Stimulated activated CD4-positive, alpha-beta T cell treated with anti-CD3 and anti-CD28 coated beads, Interleukin-2, amount 100 ng/mL, for 48 hours (primary cell): ENCODE results near the gene GPR62.
"Not testable (repeated sequence)": the region's sequence is repeated elsewhere in the genome, so short reads cannot be mapped to it uniquely, and the experiment has no call there.

Experiments used
- DNase-seq, 2 donors: peaks; one replicate each; pipeline ENCODE4 v3.0.0-alpha.2; 2020

The GPR62 gene, protein sequence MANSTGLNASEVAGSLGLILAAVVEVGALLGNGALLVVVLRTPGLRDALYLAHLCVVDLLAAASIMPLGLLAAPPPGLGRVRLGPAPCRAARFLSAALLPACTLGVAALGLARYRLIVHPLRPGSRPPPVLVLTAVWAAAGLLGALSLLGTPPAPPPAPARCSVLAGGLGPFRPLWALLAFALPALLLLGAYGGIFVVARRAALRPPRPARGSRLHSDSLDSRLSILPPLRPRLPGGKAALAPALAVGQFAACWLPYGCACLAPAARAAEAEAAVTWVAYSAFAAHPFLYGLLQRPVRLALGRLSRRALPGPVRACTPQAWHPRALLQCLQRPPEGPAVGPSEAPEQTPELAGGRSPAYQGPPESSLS

DNA sequence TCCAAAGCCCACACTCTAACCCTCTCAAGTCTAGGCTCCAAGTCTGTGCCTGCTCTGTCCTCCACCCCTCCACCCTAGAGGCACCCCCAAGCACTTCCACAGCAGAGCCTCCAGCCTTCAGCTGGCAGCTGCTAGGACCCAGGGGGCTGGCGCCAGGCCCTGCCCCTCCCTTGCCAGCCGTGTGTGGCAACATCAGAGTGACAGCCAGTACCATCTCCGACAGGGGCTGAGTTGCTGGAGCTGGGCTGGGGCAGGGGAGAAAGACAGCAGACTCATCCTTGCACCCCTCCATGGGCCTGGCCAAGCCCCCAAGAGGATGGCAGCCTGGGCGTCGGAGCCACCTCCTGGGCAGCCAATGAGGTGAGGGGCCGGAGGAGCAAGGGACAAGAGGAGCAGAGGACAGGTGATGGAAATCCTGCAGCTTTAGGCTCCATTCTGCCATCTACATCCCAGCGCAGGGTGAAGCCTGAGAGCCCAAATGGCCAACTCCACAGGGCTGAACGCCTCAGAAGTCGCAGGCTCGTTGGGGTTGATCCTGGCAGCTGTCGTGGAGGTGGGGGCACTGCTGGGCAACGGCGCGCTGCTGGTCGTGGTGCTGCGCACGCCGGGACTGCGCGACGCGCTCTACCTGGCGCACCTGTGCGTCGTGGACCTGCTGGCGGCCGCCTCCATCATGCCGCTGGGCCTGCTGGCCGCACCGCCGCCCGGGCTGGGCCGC lies at the start of gene GPR62:
Gene GPR62, plus strand, starts transcription at position 207 of the 718 bp plus-strand sequence. Its CDS starts 272 bp downstream, at position 479.
- no peak for DNase-seq

DNA sequence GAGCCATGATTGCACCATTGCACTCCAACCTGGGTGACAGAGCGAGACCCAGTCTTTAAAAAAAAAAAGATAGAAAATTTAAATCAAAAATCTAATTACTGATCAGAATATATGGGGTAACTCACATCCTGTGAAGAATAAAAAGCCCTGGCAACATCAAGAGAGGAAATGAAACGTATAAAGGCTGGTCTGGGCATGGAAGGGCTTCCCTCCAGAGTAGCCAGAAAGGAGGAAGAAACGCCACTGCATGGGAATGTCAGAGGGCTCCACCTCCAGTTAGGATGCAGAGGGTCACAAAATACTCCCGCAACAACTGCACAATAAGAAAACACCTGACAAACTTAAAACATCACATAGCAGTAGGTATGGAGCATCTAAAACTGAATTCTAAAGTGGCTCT lies 47.2 kb upstream of the GPR62 start:
- no peak for DNase-seq

DNA sequence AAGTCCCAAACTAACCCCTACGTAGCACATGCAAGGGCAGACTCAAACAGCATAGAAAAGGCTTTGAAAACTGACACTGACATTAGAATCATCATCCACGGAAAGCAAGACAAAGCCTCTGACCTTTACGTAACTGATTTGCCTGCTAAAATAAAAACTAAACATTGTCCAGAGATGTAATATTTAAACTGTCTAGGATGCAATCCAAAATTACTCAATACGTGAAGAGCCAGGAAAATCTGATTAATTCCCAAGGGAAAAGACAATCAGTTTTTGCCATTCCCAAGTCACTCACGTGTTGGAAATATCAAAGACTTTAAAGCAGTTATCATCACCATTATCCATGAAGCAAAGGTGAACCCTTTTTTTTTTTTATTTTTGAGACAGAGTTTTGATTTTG lies 38.8 kb upstream of the GPR62 start:
- DNase-seq, result no peak

DNA sequence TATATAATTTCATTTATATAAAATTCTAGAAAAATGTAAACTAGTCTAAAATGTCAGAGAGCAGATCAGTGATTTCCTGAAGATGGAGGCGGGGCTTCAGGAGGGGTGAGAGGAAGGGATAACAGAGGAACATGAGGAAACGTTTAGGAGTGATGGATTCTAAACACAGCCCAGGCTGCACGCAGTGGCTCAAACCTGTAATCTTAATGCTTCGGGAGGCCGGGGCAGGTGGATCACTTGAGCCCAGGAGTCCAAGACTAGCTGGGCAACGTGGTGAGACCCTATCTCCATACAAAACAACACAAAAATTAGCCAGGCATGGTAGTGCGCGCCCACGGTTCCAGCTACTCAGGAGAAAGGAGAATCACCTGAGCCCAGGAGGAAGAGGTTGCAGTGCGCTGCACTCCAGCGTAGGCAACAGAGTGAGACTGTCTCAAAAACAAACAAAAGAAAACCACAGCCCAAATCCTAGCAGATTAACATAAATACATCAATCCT lies 34.1 kb upstream of the GPR62 start:
- DNase-seq, result no peak

DNA sequence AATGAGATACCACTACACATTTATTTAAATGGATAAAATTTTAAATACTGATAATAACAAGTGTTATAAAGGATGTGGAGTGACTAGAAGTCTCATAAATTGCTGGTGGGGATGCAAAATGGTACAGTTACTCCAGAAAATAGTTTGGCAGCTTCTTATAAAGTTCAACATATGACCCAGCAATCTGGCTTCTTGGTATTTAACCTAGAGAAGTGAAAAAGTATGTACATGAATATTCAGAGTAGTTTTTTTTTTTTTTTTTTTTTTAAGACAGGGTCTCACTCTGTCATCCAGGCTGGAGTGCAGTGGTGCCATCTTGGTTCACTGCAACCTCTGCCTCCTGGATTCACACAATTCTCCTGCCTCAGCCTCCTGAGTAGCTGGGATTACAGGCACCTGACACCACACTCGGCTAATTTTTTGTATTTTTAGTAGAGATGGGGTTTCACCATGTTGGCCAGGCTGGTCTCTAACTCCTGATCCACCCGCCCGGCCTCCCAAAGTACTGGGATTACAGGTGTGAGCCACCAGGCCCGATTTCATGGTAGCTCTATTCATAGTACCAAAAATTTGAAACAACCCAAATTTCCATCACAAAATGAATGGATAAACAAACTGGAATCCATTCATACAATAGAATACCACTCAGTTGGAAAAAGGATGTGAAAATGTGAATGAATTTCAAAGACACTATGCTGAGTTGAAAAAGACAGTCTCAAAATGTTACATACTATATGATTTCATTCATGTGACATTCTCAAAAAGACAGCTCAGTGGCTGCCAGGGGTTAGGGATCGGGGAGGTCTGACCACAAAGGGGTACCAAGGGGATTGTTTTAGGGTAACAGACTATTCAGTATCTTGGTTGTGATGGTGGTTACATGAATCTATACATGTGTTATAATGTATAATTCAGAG lies 27.9 kb upstream of the GPR62 start:
- no peak for DNase-seq

DNA sequence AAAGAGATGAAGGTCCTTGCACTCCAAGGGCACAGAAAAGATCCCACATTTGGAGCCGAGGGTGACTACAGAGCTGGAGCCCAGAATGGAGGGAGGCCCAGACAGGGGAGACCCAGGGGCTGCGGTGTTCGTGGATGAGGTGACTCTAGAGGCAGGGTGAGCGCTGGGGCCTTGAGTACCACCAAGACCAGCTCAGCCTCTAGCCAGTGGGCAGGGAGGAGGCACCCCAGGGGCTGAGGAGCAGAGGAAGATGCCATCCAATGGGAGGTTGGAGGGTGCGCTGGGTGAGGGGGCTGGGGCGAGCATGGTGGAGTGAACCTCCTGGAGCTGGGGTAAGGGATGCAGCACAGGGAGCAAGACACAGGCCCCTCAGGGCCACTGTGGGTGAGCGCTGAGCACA lies 26.7 kb upstream of the GPR62 start:
- DNase-seq, result no peak

DNA sequence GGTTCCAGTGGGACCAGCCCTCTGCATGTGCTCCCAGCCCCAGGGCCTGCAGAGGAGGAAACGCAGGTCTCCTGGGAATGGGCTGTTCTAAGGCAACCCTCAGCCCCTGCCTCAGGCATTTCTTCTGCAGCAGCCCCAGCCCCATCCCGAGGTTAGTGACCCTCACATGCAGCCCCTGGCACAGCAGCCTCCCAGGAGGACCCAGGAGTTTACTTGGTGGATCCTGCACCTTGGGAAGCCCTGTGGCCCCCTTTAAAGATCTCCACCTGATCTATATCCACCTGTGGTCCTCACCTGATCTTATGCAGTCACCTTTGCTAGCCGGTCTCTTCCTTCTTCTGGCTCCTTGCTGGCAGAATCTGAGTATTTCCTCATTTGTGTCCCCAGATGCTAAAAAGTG lies 26.2 kb upstream of the GPR62 start:
- DNase-seq, result not testable (repeated sequence)

DNA sequence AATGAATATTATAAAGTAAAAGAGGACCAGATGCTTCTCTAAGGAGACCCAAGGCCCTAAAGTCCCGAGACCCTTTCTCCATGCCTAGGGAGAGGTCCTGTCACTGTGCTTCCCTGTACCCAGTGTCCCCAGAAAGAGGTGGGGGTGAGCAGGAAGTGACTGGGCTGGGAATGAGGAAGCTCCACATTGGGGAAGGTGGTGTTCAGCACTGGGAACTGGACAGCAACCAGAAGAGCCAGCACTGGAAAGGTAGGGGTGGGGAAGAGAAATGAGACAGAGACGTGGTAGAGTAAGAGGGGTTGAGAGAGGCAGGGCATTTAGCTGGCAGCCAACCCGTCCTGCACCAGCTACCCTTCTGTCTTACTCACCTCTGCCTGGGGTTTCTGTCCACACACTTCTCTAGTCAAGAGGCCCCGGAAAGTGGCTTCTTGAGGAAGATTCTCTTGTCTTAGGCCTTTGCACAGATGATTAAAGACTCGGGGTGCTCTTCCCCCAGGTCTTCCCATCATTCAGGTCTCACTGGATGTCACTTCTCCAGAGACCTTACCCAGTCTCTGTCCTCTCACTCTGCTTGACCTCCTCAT lies 25.7 kb upstream of the GPR62 start:
- DNase-seq, result no peak

DNA sequence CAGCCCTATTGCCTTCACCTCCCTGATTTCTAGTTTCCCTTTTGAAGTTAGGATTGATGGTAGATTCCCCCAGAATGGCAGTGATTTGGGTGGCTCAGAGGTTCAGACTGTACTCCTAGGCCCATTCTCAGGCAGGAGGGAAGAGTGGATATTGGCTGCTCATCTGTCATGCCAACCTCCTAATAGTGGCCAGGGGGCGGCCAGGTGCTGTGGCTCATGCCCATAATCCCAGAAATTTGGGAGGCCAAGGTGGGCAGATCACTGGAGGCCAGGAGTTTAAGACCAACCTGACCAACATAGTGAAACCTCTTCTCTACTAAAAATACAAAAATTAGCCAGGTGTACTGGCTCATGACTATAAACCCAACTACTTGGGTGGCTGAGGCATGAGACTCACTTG lies 24.7 kb upstream of the GPR62 start:
- no peak for DNase-seq

DNA sequence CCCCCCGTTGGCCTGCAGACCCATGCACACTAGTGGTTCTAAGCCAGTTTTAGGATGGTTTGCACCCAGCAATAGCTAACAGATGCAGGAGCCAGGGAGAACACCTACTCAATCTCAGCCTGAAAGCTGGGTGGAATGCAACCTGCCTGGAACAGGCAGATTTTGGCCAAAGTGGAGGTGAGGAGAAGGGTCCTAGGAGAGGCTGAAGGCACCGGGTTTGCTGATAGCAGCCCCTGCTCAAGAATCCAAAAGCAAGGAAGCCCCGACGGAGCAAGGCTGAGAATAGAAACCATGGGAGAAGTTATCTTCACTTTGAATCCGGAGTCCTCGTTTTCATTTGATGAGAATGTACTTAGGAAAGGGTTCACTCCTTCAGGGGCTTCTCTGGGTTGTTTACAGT lies 23.4 kb upstream of the GPR62 start:
- no peak for DNase-seq

DNA sequence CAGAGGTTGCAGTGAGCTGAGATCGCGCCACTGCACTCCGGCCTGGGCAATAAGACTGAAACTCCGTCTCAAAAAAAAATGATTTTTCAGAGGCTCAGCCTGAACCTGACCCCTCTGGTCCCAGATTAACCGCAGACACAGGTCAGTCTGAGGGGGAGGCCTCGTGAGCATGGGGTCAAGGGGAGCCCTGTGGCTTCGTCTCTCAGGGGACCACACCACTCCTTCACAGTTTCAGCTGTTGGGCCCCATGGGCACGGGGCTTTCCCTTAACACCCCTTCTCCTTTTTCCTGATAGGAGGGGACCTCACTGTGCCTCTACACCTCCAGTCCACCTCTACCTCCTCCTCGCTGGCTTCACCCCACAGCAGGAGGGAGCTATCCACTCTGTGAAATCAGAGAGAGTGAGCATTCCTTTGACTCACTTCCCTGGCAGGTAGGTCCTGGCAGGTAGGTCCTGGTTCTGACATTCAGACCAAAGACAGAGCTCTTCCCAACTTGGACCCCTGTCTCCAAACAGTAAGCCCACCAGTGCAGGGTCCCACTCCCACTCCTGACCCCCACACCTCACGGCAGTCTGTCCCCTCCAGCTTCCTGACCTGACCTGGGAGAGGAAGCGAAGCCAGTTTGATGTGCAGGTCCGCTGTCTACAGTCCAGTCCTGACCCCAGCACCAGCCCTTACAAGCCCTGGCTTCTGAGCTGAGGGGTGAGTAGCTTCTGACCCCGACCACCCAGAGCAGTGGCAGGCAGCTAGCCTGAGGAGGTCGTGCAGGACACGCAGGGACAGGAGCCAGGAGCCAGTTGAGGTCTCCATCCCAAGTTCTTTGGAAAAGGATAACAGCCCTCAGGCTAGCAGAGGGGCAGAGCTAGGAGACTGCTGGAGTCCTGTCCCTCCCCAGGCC lies 22.5 kb upstream of the GPR62 start:
- DNase-seq, result no peak

DNA sequence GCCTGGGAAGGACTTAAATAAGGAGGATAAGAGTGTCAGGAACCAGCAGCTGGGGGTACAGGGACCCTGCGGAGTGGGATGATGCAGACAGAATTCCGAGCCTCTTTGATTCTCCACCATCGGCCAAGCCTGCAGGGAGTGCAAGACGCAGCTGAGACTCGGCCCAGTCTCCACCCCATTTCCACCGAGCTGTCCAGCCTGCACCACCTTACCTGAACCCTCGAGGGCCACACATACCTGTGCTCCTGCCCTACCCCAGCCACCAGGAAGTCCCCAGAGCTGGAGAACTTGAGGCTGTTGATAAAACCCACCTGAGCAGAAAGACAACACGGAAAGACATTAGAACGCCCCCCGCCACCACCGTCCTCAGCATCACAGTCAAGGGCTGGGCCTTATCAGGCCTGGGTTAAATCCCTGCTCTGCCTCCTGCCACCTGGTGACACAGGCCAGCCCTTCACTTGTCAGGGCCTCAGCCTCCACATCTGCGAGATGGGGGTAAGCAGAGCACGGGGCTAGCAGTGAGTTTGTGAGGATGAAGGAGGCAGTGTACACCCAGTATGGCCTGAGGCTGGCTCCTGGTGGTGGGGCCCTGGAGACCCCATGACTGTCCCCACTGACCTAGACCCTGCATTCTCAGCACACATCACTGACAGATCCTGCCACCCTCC lies 21.6 kb upstream of the GPR62 start:
- DNase-seq, result no peak

DNA sequence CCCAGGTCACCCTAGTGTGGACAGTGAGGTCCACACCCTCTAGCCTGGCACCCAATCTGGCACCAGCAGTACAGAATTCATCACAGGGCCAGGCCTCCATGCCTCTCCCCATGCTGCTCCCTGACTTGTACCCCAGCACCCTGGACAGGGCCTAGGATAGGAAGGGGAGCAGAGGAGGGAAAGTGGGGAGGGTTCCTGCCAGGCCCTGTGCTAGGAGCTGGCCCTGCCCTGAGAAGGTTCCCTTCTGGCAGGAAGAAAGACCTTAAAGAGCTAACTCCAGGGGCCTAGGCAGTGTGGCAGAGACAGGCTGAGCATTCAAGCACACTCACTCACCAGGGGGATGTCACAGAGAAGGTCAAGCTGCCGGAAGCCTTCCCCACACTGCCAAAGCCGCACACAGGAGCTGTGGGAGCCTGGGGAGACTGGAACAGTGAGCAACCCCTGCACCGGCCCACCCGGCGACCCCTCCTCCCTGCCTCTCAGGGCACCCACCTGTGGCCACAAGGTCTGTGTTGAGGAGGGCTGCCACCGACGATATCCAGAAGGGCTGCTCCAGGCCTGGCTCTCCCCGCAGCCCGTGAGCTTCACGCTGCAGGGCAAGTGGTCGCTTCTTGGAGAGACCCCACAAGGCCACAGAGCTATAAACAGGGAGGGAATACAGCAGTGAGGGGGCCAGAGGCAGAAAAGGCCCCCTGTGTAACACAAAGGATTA lies 20.9 kb upstream of the GPR62 start:
- DNase-seq, result no peak

DNA sequence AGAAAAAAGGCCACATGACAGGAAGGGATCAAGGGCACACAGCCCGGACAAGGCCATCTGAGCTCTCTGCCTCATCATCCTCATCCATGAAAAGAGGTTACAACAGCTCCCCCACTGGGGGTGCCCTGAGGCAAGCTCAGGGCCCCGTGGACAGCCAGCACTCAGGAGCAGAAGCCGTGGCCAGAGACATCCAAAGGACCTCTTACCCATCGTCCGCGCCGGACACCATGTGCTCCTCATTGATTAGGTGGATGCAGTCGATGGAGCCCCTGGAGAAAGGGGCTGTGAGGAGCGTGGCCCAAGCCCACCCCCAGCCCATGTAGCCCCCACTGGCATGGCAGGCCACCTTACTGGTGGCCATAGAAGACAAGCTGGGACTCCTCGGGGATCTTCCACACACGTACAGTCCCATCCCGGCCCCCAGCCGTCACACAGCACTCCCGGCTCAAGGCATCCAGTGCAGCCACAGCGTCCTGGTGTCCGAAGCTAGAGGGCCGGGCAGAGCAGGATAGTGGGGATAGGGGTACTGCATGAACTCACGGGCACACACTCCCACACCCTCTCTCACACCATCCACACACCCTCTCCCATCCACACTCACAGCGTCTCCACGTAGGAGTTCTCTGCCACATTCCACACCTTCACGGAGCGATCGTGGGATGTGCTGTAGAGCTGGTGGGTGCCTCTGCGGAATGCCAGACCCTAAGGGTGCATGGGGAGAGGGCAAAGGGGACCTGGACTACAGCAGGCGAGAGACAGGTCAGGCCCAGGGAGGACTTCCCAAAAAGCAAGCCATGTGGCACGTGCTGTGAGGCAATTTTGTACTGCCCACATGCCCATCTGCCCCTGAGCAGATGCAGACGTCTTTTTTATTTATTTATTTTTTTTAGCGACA lies 19.9 kb upstream of the GPR62 start:
- DNase-seq, result no peak

DNA sequence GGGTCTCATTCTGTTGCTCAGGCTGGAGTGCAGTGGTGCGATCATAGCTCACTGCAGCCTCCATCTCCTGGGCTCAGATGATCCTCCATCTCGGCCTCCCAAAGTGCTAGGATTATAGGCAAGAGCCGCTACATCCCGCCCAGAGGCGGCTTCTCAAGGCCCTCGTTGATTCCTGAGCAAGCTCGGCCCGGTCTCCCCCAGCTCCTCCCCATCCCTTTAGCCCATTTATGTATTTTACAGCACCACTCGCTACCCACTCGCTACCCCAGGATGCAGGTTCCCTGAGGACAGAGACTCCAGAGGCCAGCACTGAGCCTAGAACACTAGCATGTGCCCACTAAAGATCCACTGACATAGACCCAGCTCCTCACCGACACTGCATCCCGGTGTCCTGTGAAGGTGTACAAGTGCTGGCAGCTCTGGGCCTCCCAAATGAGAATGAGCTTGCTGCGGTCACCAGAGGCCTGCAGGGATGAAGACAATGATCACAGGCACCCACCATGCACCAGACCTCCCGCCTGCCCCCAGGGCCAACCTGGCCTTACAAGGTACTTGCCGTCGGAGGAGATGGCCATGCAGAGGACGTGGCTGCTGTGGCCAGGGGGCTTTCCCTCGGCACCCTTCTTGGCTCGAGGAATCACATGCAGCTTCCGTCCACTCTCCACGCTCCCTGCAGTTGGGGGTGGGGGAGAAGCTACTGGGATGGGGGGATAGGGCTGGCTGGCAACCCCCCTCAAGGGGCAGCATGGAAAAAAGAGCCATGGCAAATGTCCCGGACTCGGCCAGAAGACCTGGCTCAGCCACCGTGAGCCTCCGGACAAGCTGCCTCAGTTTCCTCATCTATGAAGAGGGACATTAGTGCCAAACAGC lies 19.1 kb upstream of the GPR62 start:
- DNase-seq, result no peak

DNA sequence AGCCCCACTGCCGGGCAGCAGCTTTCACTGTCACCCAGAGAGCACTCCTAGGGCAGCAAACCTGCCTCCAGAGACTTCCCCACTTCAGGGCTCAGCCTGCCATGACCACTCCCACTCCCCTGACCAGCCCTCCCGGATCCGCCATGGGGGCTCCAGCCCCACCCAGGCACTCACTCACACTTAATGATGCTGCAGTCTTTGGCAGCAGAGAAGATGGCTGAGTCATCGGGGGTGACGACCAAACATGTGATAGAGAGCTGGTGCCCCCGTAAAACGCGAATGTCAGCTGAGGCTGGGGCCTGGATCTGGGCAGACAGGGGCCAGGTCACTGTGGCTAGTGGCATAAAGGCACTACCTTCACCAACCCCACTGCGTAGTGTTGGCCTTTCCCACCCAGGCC lies 18.2 kb upstream of the GPR62 start:
- DNase-seq, result no peak

DNA sequence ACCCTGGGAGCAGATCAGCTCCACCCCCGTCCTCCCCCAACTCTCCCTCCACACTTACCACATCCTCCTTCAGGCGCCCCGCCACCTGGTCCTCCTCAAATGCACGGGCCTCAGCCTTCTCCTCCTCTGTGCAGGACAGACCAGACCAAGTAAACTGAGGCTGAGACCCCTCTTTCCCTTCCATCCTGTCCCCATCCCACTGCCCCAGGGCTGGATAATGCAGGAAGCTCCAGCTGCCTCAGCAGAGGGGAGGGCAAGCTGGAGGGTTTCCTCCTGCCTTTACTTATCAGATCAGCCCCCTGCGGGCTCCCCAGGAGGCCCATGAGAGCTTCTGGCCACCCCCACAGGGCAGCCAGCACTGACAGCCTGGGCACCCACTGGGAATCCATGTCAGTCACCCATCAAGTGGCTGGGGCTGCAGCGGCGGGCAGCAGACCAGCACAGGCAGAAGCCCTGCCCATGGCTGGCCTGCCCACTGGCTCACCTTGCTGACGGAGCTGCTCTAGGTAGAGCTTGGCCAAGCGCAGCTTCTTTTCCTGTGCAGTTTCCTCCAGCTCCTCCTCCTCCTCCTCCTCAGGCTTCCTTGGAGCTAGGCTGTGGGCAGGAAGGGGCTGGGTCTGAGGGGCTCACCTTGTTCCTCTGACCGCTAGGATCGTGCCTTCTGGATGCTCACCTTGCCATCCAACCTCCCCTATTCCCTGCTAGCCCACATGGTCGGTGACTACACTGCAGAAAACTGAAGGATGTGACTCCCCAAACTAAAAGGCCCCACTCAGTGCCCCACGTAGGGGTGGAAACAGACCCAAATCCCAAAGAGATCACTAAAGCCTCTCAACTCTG lies 17.4 kb upstream of the GPR62 start:
- DNase-seq, result no peak
